Nephron progenitor cell (in vitro differentiated cells): Measurements from ENCODE around the gene MAFG.
"Not testable (repeated sequence)": the region's sequence is repeated elsewhere in the genome, so short reads cannot be mapped to it uniquely, and the experiment has no call there.

Source experiments
- DNase-seq: peaks from one replicate; pipeline ENCODE4 v3.0.0; 2021
- H3K27ac Mint-ChIP-seq: 2 replicates; pipeline ENCODE4 v1.8.0; 2021; ENCODE audit warnings: mild to moderate bottlenecking, moderate library complexity, mixed read lengths
- H3K27me3 Mint-ChIP-seq: 2 replicates; pipeline ENCODE4 v1.8.0; 2021; ENCODE audit warnings: mild to moderate bottlenecking, low read depth, mixed read lengths; ENCODE audit not compliant: poor library complexity
- H3K36me3 Mint-ChIP-seq: 2 replicates; pipeline ENCODE4 v1.8.0; 2021; ENCODE audit warnings: low read depth, mixed read lengths
- H3K4me1 Mint-ChIP-seq: 2 replicates; pipeline ENCODE4 v1.8.0; 2021; ENCODE audit warnings: mixed read lengths
- H3K4me3 Mint-ChIP-seq: 2 replicates; pipeline ENCODE4 v1.8.0; 2021; ENCODE audit warnings: mild to moderate bottlenecking, moderate library complexity, mixed read lengths
- H3K9me3 Mint-ChIP-seq: 2 replicates; pipeline ENCODE4 v1.8.0; 2021; ENCODE audit warnings: mild to moderate bottlenecking, moderate library complexity, mixed read lengths
- CTCF ChIP-seq: fragments of 200-600 bp; sonication (generic); IDR thresholded peaks from 2 replicates; pipeline ENCODE4 v1.5.0; 2021; ENCODE audit warnings: antibody characterized with exemption

The MAFG gene

GRCh38 chr17:81954131-81955057 is 26.9 kb upstream of the MAFG start:
- H3K9me3 Mint-ChIP-seq = no peaks in the 10 kb centered on the region
- peaks cover 5% of the 10 kb centered on the region for H3K27me3 Mint-ChIP-seq
- no peak for DNase-seq
- H3K36me3 Mint-ChIP-seq = no peaks in the 10 kb centered on the region
- H3K4me3 Mint-ChIP-seq = no peak overlapping the region
- peaks cover 17% of the 10 kb centered on the region for H3K4me1 Mint-ChIP-seq
- TF ChIP-seq CTCF = no peak
- H3K27ac Mint-ChIP-seq = no peak overlapping the region

DNA sequence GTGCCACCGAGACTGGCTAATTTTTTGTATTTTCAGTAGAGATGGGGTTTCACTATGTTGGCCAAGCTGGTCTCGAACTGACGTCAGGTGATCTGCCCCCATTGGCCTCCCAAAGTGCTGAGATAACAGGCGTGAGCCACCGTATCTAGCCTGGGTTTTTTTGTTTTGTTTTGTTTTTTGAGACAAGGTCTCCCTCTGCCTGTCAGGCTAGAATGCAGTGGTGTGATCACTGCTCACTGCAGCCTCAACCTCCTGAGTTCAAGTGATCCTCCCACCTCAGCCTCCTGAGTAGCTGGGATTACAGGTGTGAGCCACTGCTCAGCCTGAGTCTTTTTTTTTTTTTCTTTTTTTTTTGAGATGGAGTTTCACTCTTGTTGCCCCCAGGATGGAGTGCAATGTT is 25.9 kb upstream of the MAFG start:
- H3K4me3 Mint-ChIP-seq, H3K36me3 Mint-ChIP-seq, H3K27me3 Mint-ChIP-seq, H3K27ac Mint-ChIP-seq, H3K9me3 Mint-ChIP-seq, DNase-seq: not testable (repeated sequence)
- peaks cover 11% of the 10 kb centered on the region for H3K4me1 Mint-ChIP-seq

GRCh38 chr17:81952792-81953228 is 25.3 kb upstream of the MAFG start:
- Mint-ChIP-seq H3K36me3 (no peaks in the 10 kb centered on the region), H3K4me3 (no peak overlapping the region), H3K27ac (no peak overlapping the region), H3K4me1 (peaks cover 10% of the 10 kb centered on the region), H3K9me3 (no peaks in the 10 kb centered on the region), H3K27me3 (no peaks in the 10 kb centered on the region)
- no peak for DNase-seq
- no peak for TF ChIP-seq CTCF

- peak overlapping the region; percentile 75 for H3K27ac Mint-ChIP-seq
- no peak overlapping the region for H3K4me3 Mint-ChIP-seq
- H3K9me3 Mint-ChIP-seq = no peaks in the 10 kb centered on the region
- no peak for DNase-seq
- TF ChIP-seq CTCF = no peak
- no peaks in the 10 kb centered on the region for H3K36me3 Mint-ChIP-seq
- peaks cover 5% of the 10 kb centered on the region for H3K4me1 Mint-ChIP-seq
- H3K27me3 Mint-ChIP-seq = no peaks in the 10 kb centered on the region
Observed at GRCh38 chr17:81951785-81952684, 24.5 kb upstream of the MAFG start.

GRCh38 chr17:81950501-81950900 is 23.0 kb upstream of the MAFG start:
- H3K9me3 Mint-ChIP-seq = no peaks in the 10 kb centered on the region
- no peak overlapping the region for H3K4me3 Mint-ChIP-seq
- no peak overlapping the region for H3K27ac Mint-ChIP-seq
- H3K27me3 Mint-ChIP-seq = peaks cover 1% of the 10 kb centered on the region
- no peaks in the 10 kb centered on the region for H3K4me1 Mint-ChIP-seq
- no peak for DNase-seq
- H3K36me3 Mint-ChIP-seq = no peaks in the 10 kb centered on the region
- TF ChIP-seq CTCF = no peak
